H1 (cell line): ENCODE data around the gene MTO1.
"Not testable (repeated sequence)": the region's sequence is repeated elsewhere in the genome, so short reads cannot be mapped to it uniquely, and the experiment has no call there.

Experiments
- BRCA1 ChIP-seq: IDR thresholded peaks from 2 replicates; pipeline ENCODE4 v1.6.1; 2012; ENCODE audit warnings: low read depth, low read length, improper control_type of control experiment
- EP300 ChIP-seq, 2 experiments: IDR thresholded peaks; 1 replicate in 1 of 2; 2 replicates in 1 of 2; pipeline ENCODE4 v1.6.1; 2011 to 2012; ENCODE audit warnings: low read depth in 2 of 2, low read length in 2 of 2, mild to moderate bottlenecking in 2 of 2, borderline replicate concordance in 1 of 2, inconsistent platforms in 1 of 2, moderate library complexity in 1 of 2
- HDAC2 ChIP-seq, 2 experiments: fragments of 300-600 bp in 1 of 2; sonication (generic) in 1 of 2; IDR thresholded peaks; 2 replicates each; pipeline ENCODE4 v1.6.1; 2011 to 2012; ENCODE audit warnings: low read depth in 2 of 2, low read length in 2 of 2, mild to moderate bottlenecking in 2 of 2, moderate library complexity in 2 of 2, borderline replicate concordance in 1 of 2, inconsistent platforms in 1 of 2
- POLR2A ChIP-seq, 2 experiments: IDR thresholded peaks; 1 replicate in 1 of 2; 2 replicates in 1 of 2; pipeline ENCODE4 v1.6.1; 2011; ENCODE audit warnings: low read depth in 2 of 2, low read length in 2 of 2, mild to moderate bottlenecking in 2 of 2; ENCODE audit errors: control extremely low read depth in 1 of 2
- RAD21 ChIP-seq, 2 experiments: IDR thresholded peaks in 1 of 2; conservative IDR thresholded peaks in 1 of 2; 2 replicates each; pipeline ENCODE4 v1.6.1; 2011; ENCODE audit warnings: low read depth in 2 of 2, low read length in 2 of 2, improper control_type of control experiment in 1 of 2, inconsistent platforms in 1 of 2, mild to moderate bottlenecking in 1 of 2, moderate library complexity in 1 of 2
- SIN3A ChIP-seq, 2 experiments: IDR thresholded peaks in 1 of 2; conservative IDR thresholded peaks in 1 of 2; 2 replicates each; pipeline ENCODE4 v1.6.1; 2011 to 2012; ENCODE audit warnings: low read length in 2 of 2, improper control_type of control experiment in 1 of 2, low read depth in 1 of 2, mild to moderate bottlenecking in 1 of 2
- SUZ12 ChIP-seq: fragments of 200-600 bp; sonication (generic); IDR thresholded peaks from 2 replicates; pipeline ENCODE4 v1.6.1; 2012; ENCODE audit warnings: mild to moderate bottlenecking, inconsistent platforms, low read length, moderate library complexity, mixed read lengths
- TF ChIP-seq, protein P1 (sequence below), 3 experiments: IDR thresholded peaks; 1 replicate in 2 of 3; 2 replicates in 1 of 3; pipeline versions ENCODE4 v1.5.1 to v1.6.1; 2011; ENCODE audit warnings: low read length in 3 of 3, mild to moderate bottlenecking in 3 of 3, inconsistent platforms in 2 of 3, low read depth in 1 of 3, moderate library complexity in 1 of 3; ENCODE audit not compliant: insufficient read depth in 1 of 3; ENCODE audit errors: control extremely low read depth in 1 of 3
- TF ChIP-seq, protein P2 (sequence below): IDR thresholded peaks from 2 replicates; pipeline ENCODE4 v1.6.1; 2012; ENCODE audit warnings: inconsistent platforms

DNA sequence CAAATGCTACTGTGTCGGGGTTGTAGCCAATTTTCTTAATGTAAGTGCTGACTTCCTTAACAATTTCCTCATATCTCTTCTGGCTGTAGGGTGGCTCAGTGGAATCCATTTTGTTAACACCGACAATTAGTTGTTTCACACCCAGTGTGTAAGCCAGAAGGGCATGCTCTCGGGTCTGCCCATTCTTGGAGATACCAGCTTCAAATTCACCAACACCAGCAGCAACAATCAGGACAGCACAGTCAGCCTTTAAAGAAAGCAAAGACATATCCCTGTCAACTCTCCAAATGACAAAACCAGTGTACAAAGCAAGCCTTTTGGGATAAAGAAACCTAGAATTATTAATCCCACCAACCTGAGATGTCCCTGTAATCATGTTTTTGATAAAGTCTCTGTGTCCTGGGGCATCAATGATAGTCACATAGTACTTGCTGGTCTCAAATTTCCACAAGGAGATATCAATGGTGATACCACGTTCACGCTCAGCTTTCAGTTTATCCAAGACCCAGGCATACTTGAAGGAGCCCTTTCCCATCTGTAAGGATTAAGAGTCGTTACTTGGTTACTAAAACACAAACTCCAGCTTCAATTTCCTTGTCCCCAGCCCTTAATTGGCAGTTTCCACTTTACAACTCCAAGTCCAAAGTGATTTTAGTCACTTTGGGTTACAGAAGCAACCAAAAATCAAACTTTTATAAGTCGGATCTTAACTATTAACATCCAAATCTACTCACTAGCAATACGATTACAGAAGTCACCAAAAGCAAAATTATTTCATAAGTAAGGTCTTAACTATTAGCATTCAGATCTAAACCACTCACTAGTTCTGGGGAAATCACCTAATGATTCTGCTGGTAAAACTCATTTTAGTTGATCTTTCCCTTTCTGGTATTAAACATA lies 57.7 kb downstream of the MTO1 start:
- TF ChIP-seq POLR2A (IDR thresholded peaks at IDR 0.05; ENCODE audit: control extremely low read depth in 1 of 2, low read depth in 2 of 2, low read length in 2 of 2): peak in 1 of 2 experiments; percentile 85; a peak in 2 of 3 replicates
- not testable (repeated sequence) for TF ChIP-seq EP300 (IDR thresholded peaks at IDR 0.05; ENCODE audit: borderline replicate concordance in 1 of 2, low read depth in 2 of 2, low read length in 2 of 2); BRCA1; SIN3A (conservative IDR thresholded peaks at IDR 0.05 in 1 of 2, IDR thresholded peaks at IDR 0.05 in 1 of 2; ENCODE audit: low read depth in 1 of 2, low read length in 2 of 2); HDAC2 (IDR thresholded peaks at IDR 0.05; ENCODE audit: borderline replicate concordance in 1 of 2, low read depth in 2 of 2, low read length in 2 of 2); SUZ12; RAD21 (IDR thresholded peaks at IDR 0.05 in 1 of 2, conservative IDR thresholded peaks at IDR 0.05 in 1 of 2; ENCODE audit: low read depth in 2 of 2, low read length in 2 of 2)
- TF ChIP-seq, protein P1, sequence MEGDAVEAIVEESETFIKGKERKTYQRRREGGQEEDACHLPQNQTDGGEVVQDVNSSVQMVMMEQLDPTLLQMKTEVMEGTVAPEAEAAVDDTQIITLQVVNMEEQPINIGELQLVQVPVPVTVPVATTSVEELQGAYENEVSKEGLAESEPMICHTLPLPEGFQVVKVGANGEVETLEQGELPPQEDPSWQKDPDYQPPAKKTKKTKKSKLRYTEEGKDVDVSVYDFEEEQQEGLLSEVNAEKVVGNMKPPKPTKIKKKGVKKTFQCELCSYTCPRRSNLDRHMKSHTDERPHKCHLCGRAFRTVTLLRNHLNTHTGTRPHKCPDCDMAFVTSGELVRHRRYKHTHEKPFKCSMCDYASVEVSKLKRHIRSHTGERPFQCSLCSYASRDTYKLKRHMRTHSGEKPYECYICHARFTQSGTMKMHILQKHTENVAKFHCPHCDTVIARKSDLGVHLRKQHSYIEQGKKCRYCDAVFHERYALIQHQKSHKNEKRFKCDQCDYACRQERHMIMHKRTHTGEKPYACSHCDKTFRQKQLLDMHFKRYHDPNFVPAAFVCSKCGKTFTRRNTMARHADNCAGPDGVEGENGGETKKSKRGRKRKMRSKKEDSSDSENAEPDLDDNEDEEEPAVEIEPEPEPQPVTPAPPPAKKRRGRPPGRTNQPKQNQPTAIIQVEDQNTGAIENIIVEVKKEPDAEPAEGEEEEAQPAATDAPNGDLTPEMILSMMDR (IDR thresholded peaks at IDR 0.05; ENCODE audit: control extremely low read depth in 1 of 3, insufficient read depth in 1 of 3, low read depth in 1 of 3, low read length in 3 of 3): not testable (repeated sequence)
- TF ChIP-seq, protein P2, sequence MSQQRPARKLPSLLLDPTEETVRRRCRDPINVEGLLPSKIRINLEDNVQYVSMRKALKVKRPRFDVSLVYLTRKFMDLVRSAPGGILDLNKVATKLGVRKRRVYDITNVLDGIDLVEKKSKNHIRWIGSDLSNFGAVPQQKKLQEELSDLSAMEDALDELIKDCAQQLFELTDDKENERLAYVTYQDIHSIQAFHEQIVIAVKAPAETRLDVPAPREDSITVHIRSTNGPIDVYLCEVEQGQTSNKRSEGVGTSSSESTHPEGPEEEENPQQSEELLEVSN: not testable (repeated sequence)
